ENCODE data around the gene F7. TPM values are rescaled to one million over a fixed set of nuclear protein-coding genes. Genes with fewer than 3 reads are reported as not detected.
A peak's percentile ranks its signal among the peaks of the same experiment; 100 is the strongest.

F7 gene
- total RNA-seq, 1 experiment from 2014 or later = not detected

- H3K4me1 ChIP-seq (ENCODE audit: control insufficient read depth, insufficient read depth, low read length) = no peaks in the 10 kb centered on the region
- peak overlapping the region; percentile 38 to 64 for H3K4me3 ChIP-seq (ENCODE audit: low read depth in 2 of 2, low read length in 2 of 2)
- in situ Hi-C loops (cut with HindIII; ENCODE audit: low pct_unique_long_range_greater_than_20kb, low sequenced_read_pairs) = no loop called here
- no peaks in the 10 kb centered on the region for H3K9me3 ChIP-seq (ENCODE audit: control insufficient read depth, insufficient read depth, low read depth, low read length)
- peak; percentile 67 for ATAC-seq
- peak overlapping the region; percentile 79 for H3K27ac ChIP-seq (ENCODE audit: low read length)
- no TSS peak for BruUV-seq (replicated peaks)
- TF ChIP-seq POLR2AphosphoS5 (IDR thresholded peaks at IDR 0.05; ENCODE audit: low read depth, low read length) = peak; percentile 33; the same call in 1 of the 2 replicates
- TF ChIP-seq CTCF (IDR thresholded peaks at IDR 0.05) = no peak
- intact Hi-C loops (cut with micrococcal nuclease; ENCODE audit: unreplicated experiment) = no loop called here
- no peaks in the 10 kb centered on the region for H3K36me3 ChIP-seq (ENCODE audit: control insufficient read depth, insufficient read depth, low read length)
- no peaks in the 10 kb centered on the region for H3K27me3 ChIP-seq (ENCODE audit: control insufficient read depth, insufficient read depth, low read length)
- DNase-seq (ENCODE audit: low read depth, low spot score) = no peak
- ChIA-PET POLR2A (no interaction called here), CTCF (interaction anchor here (0.6 kb wide), 1 partner anchor 135 kb away, joined by 3 read pairs; no protein-coding TSS in a partner anchor)
Measured at GRCh38 chr13:113153810-113154748, 48.5 kb downstream of the F7 start.

- Histone ChIP-seq H3K9me3 (ENCODE audit: control insufficient read depth, insufficient read depth, low read depth, low read length) (no peaks in the 10 kb centered on the region), H3K4me3 (ENCODE audit: low read depth in 2 of 2, low read length in 2 of 2) (no peak overlapping the region), H3K36me3 (ENCODE audit: control insufficient read depth, insufficient read depth, low read length) (no peaks in the 10 kb centered on the region), H3K4me1 (ENCODE audit: control insufficient read depth, insufficient read depth, low read length) (no peaks in the 10 kb centered on the region), H3K27ac (ENCODE audit: low read length) (no peak overlapping the region), H3K27me3 (ENCODE audit: control insufficient read depth, insufficient read depth, low read length) (no peaks in the 10 kb centered on the region)
- no peak for ATAC-seq
- intact Hi-C loops (cut with micrococcal nuclease; ENCODE audit: unreplicated experiment) = no loop called here
- BruUV-seq (replicated peaks) = no TSS peak
- ChIA-PET POLR2A (no interaction called here), CTCF (no interaction called here)
- TF ChIP-seq SIN3A (IDR thresholded peaks at IDR 0.05; ENCODE audit: borderline replicate concordance, insufficient read depth, low read depth, low read length) (no peak), REST (IDR thresholded peaks at IDR 0.05; ENCODE audit: insufficient read depth in 1 of 2, low read depth in 2 of 2, low read length in 1 of 2) (no peak), TCF7L2 (IDR thresholded peaks at IDR 0.05; ENCODE audit: low read depth, low read length) (no peak), POLR2AphosphoS5 (IDR thresholded peaks at IDR 0.05; ENCODE audit: low read depth, low read length) (no peak), CTCF (IDR thresholded peaks at IDR 0.05) (no peak)
- in situ Hi-C loops (cut with HindIII; ENCODE audit: low pct_unique_long_range_greater_than_20kb, low sequenced_read_pairs) = no loop called here
- DNase-seq (ENCODE audit: low read depth, low spot score) = no peak
Measured at GRCh38 chr13:113155201-113155600, 49.6 kb downstream of the F7 start.

Measured in Panc1 (cell line).